ENCODE measurements around the gene DOC2B.
"Not testable (repeated sequence)": the region's sequence is repeated elsewhere in the genome, so short reads cannot be mapped to it uniquely, and the experiment has no call there.

DOC2B gene

GRCh38 chr17:142876-143784 lies 38.3 kb downstream of the DOC2B start:
- Histone ChIP-seq H3K36me3 (ENCODE audit: insufficient read depth, low read length) (no peaks in the 10 kb centered on the region), H3K4me1 (ENCODE audit: insufficient read depth, low read length) (no peaks in the 10 kb centered on the region), H3K9ac (ENCODE audit: low read depth, low read length) (no peak overlapping the region), H3K9me3 (ENCODE audit: control insufficient read depth, insufficient read depth, low read length) (no peaks in the 10 kb centered on the region)

GRCh38 chr17:142102-142661 lies 39.3 kb downstream of the DOC2B start:
- Histone ChIP-seq H3K36me3 (ENCODE audit: insufficient read depth, low read length) (no peaks in the 10 kb centered on the region), H3K9ac (ENCODE audit: low read depth, low read length) (no peak overlapping the region), H3K4me1 (ENCODE audit: insufficient read depth, low read length) (no peaks in the 10 kb centered on the region), H3K9me3 (ENCODE audit: control insufficient read depth, insufficient read depth, low read length) (no peaks in the 10 kb centered on the region)

GRCh38 chr17:139401-140205 lies 41.8 kb downstream of the DOC2B start:
- not testable (repeated sequence) for H3K9me3 ChIP-seq (ENCODE audit: control insufficient read depth, insufficient read depth, low read length); H3K36me3 ChIP-seq (ENCODE audit: insufficient read depth, low read length); H3K4me1 ChIP-seq (ENCODE audit: insufficient read depth, low read length); H3K9ac ChIP-seq (ENCODE audit: low read depth, low read length)

GRCh38 chr17:137166-137807 lies 44.2 kb downstream of the DOC2B start, which contains the start of gene SCGB1C2:
TSS of gene SCGB1C2 (plus strand) at chr17:137569. CDS start at chr17:137591, 22 bp downstream.
- not testable (repeated sequence) for H3K9ac ChIP-seq (ENCODE audit: low read depth, low read length); H3K9me3 ChIP-seq (ENCODE audit: control insufficient read depth, insufficient read depth, low read length); H3K4me1 ChIP-seq (ENCODE audit: insufficient read depth, low read length); H3K36me3 ChIP-seq (ENCODE audit: insufficient read depth, low read length)

- not testable (repeated sequence) for H3K4me1 ChIP-seq (ENCODE audit: insufficient read depth, low read length); H3K36me3 ChIP-seq (ENCODE audit: insufficient read depth, low read length); H3K9ac ChIP-seq (ENCODE audit: low read depth, low read length); H3K9me3 ChIP-seq (ENCODE audit: control insufficient read depth, insufficient read depth, low read length)
Observed at GRCh38 chr17:136531-136930, 44.9 kb downstream of the DOC2B start.

- H3K9ac ChIP-seq (ENCODE audit: low read depth, low read length); H3K9me3 ChIP-seq (ENCODE audit: control insufficient read depth, insufficient read depth, low read length); H3K36me3 ChIP-seq (ENCODE audit: insufficient read depth, low read length); H3K4me1 ChIP-seq (ENCODE audit: insufficient read depth, low read length): not testable (repeated sequence)
Observed at GRCh38 chr17:135895-136294, 45.6 kb downstream of the DOC2B start.

GRCh38 chr17:135022-135421 lies 46.4 kb downstream of the DOC2B start:
- not testable (repeated sequence) for H3K9me3 ChIP-seq (ENCODE audit: control insufficient read depth, insufficient read depth, low read length); H3K4me1 ChIP-seq (ENCODE audit: insufficient read depth, low read length); H3K36me3 ChIP-seq (ENCODE audit: insufficient read depth, low read length); H3K9ac ChIP-seq (ENCODE audit: low read depth, low read length)

- not testable (repeated sequence) for H3K4me1 ChIP-seq (ENCODE audit: insufficient read depth, low read length); H3K9me3 ChIP-seq (ENCODE audit: control insufficient read depth, insufficient read depth, low read length); H3K9ac ChIP-seq (ENCODE audit: low read depth, low read length); H3K36me3 ChIP-seq (ENCODE audit: insufficient read depth, low read length)
Observed at GRCh38 chr17:134332-134785, 47.1 kb downstream of the DOC2B start.

GRCh38 chr17:133932-134331 lies 47.5 kb downstream of the DOC2B start:
- not testable (repeated sequence) for H3K36me3 ChIP-seq (ENCODE audit: insufficient read depth, low read length); H3K9ac ChIP-seq (ENCODE audit: low read depth, low read length); H3K9me3 ChIP-seq (ENCODE audit: control insufficient read depth, insufficient read depth, low read length)

GRCh38 chr17:118339-118917 lies 63.0 kb downstream of the DOC2B start:
- H3K9ac ChIP-seq (ENCODE audit: low read depth, low read length); H3K9me3 ChIP-seq (ENCODE audit: control insufficient read depth, insufficient read depth, low read length); H3K36me3 ChIP-seq (ENCODE audit: insufficient read depth, low read length); H3K4me1 ChIP-seq (ENCODE audit: insufficient read depth, low read length): not testable (repeated sequence)

More at GRCh38 chr17:133932-134331, 47.5 kb downstream of the DOC2B start:
- not testable (repeated sequence) for H3K4me1 ChIP-seq (ENCODE audit: insufficient read depth, low read length)

GRCh38 chr17:113111-113510 lies 68.3 kb downstream of the DOC2B start:
- H3K9me3 ChIP-seq (ENCODE audit: control insufficient read depth, insufficient read depth, low read length); H3K36me3 ChIP-seq (ENCODE audit: insufficient read depth, low read length); H3K4me1 ChIP-seq (ENCODE audit: insufficient read depth, low read length); H3K9ac ChIP-seq (ENCODE audit: low read depth, low read length): not testable (repeated sequence)
